H1 (cell line): ENCODE measurements around the gene MPP2. TPM values are rescaled to one million over a fixed set of nuclear protein-coding genes. Genes with fewer than 3 reads are reported as not detected.

Source experiments
- CTCF ChIA-PET: fragments of 300-600 bp; sonication (Branson Sonifier 250); formaldehyde crosslinking; loops from one replicate; lab custom pipeline; 2021; ENCODE audit not compliant: partially characterized antibody; lab: Charles Lee
- POLR2A ChIA-PET: fragments of 300-600 bp; sonication (Branson Sonifier 250); formaldehyde crosslinking; loops from one replicate; lab custom pipeline; 2021; ENCODE audit warnings: inconsistent platforms; ENCODE audit not compliant: partially characterized antibody; lab: Charles Lee
- DNase-seq, 2 experiments: peaks; one replicate each; pipeline versions ENCODE4 v3.0.0 to v3.0.0-alpha.2; 2010 to 2022; ENCODE audit warnings: low spot score in 2 of 2, low read depth in 1 of 2, mixed read lengths in 1 of 2
- FAIRE-seq: peaks from 2 replicates; lab custom pipeline; 2011; peaks lifted over from hg19 to GRCh38; lab: Jason Lieb, UNC
- H2AFZ ChIP-seq: 2 replicates; pipeline ENCODE4 v1.8.1; 2012; ENCODE audit warnings: low read length, inconsistent platforms
- H2AK5ac ChIP-seq: 2 replicates; pipeline ENCODE4 v1.6.1; 2013; ENCODE audit warnings: low read depth, low read length
- H2BK120ac ChIP-seq: replicated peaks from 2 replicates; pipeline ENCODE3; 2013; ENCODE audit warnings: low read depth, low read length, inconsistent platforms
- H2BK12ac ChIP-seq: 2 replicates; pipeline ENCODE4 v1.6.1; 2013; ENCODE audit warnings: low read depth, low read length
- H2BK15ac ChIP-seq: 2 replicates; pipeline ENCODE4 v1.6.1; 2013; ENCODE audit warnings: low read length
- H2BK20ac ChIP-seq: 2 replicates; pipeline ENCODE4 v1.6.1; 2013; ENCODE audit warnings: low read length
- H2BK5ac ChIP-seq: 2 replicates; pipeline ENCODE4 v1.6.1; 2013; ENCODE audit warnings: low read depth, low read length
- H3K14ac ChIP-seq: 2 replicates; pipeline ENCODE4 v1.6.1; 2013; ENCODE audit warnings: inconsistent platforms; ENCODE audit not compliant: insufficient read length
- H3K18ac ChIP-seq: 2 replicates; pipeline ENCODE4 v1.6.1; 2013; ENCODE audit warnings: low read length; ENCODE audit errors: extremely low read depth
- H3K23ac ChIP-seq: 2 replicates; pipeline ENCODE4 v1.6.1; 2013; ENCODE audit warnings: inconsistent platforms; ENCODE audit not compliant: insufficient read length
- H3K23me2 ChIP-seq: 2 replicates; pipeline ENCODE4 v1.6.1; 2013; ENCODE audit warnings: low read depth, low read length
- H3K27ac ChIP-seq: 2 replicates; pipeline ENCODE4 v1.6.1; 2011; ENCODE audit warnings: low read depth, low read length, inconsistent platforms
- H3K27me3 ChIP-seq, 4 experiments: replicated peaks in 1 of 4; 1 replicate in 1 of 4; 2 replicates in 3 of 4; pipeline versions ENCODE4 v1.6.1 to v1.8.1; 2011 to 2013; ENCODE audit warnings: low read length in 3 of 4, mild to moderate bottlenecking in 3 of 4, inconsistent platforms in 2 of 4, mixed read lengths in 2 of 4, moderate library complexity in 1 of 4; ENCODE audit not compliant: control insufficient read depth in 3 of 4, insufficient read depth in 3 of 4; ENCODE audit errors: extremely low read depth in 1 of 4
- H3K36me3 ChIP-seq, 4 experiments: 2 replicates each; pipeline versions ENCODE4 v1.6.1 to v1.8.1; 2011 to 2013; ENCODE audit warnings: mild to moderate bottlenecking in 4 of 4, low read length in 3 of 4, moderate library complexity in 2 of 4, control low read depth in 1 of 4, inconsistent platforms in 1 of 4; ENCODE audit not compliant: insufficient read depth in 4 of 4, control insufficient read depth in 2 of 4
- H3K4ac ChIP-seq: replicated peaks from 2 replicates; pipeline ENCODE3; 2013; ENCODE audit warnings: low read length, low read depth, mixed read lengths, inconsistent platforms; ENCODE audit not compliant: insufficient read length
- H3K4me1 ChIP-seq, 4 experiments: replicated peaks in 1 of 4; 1 replicate in 1 of 4; 2 replicates in 3 of 4; pipeline versions ENCODE4 v1.6.1 to v1.8.1; 2011 to 2013; ENCODE audit warnings: low read length in 3 of 4, inconsistent platforms in 2 of 4, mixed read lengths in 1 of 4; ENCODE audit not compliant: insufficient read depth in 4 of 4, control insufficient read depth in 3 of 4
- H3K4me2 ChIP-seq, 2 experiments: 2 replicates each; pipeline versions ENCODE4 v1.6.1 to v1.8.1; 2011 to 2013; ENCODE audit warnings: low read depth in 2 of 2, low read length in 2 of 2, control low read depth in 1 of 2, inconsistent platforms in 1 of 2, mild to moderate bottlenecking in 1 of 2; ENCODE audit not compliant: insufficient read depth in 1 of 2
- H3K4me3 ChIP-seq, 4 experiments: fragments of 200-600, 300-600 bp in 1 of 4; sonication (generic), shearing (Covaris generic), sonication (Bioruptor Twin) in 1 of 4; 2 replicates each; pipeline versions ENCODE4 v1.5.1 to v1.8.1; 2011 to 2016; ENCODE audit warnings: low read length in 4 of 4, low read depth in 3 of 4, control low read depth in 2 of 4, inconsistent platforms in 2 of 4, mild to moderate bottlenecking in 2 of 4, mixed read lengths in 1 of 4, moderate library complexity in 1 of 4; ENCODE audit not compliant: insufficient read depth in 2 of 4; ENCODE audit errors: extremely low read depth in 1 of 4
- H3K56ac ChIP-seq: replicated peaks from 2 replicates; pipeline ENCODE3; 2013; ENCODE audit warnings: low read depth, mild to moderate bottlenecking, mixed read lengths, low read length, inconsistent platforms; ENCODE audit not compliant: insufficient read length
- H3K79me1 ChIP-seq: 2 replicates; pipeline ENCODE4 v1.6.1; 2013; ENCODE audit warnings: low read depth, low read length, control low read depth
- H3K79me2 ChIP-seq, 2 experiments: 2 replicates each; pipeline versions ENCODE4 v1.6.1 to v1.8.1; 2012 to 2013; ENCODE audit warnings: low read length in 2 of 2, mild to moderate bottlenecking in 2 of 2, inconsistent platforms in 1 of 2; ENCODE audit not compliant: insufficient read depth in 2 of 2, control insufficient read depth in 1 of 2
- H3K9ac ChIP-seq, 4 experiments: replicated peaks in 1 of 4; 1 replicate in 1 of 4; 2 replicates in 3 of 4; pipeline versions ENCODE4 v1.6.1 to v1.8.1; 2011 to 2013; ENCODE audit warnings: low read depth in 3 of 4, low read length in 3 of 4, control low read depth in 2 of 4, mild to moderate bottlenecking in 2 of 4, moderate library complexity in 2 of 4, inconsistent platforms in 1 of 4; ENCODE audit errors: extremely low read depth in 1 of 4
- H3K9me3 ChIP-seq, 2 experiments: 2 replicates each; pipeline versions ENCODE4 v1.6.1 to v1.8.1; 2012 to 2013; ENCODE audit warnings: mild to moderate bottlenecking in 2 of 2, moderate library complexity in 2 of 2, control low read depth in 1 of 2, inconsistent platforms in 1 of 2, low read depth in 1 of 2, low read length in 1 of 2, mixed read lengths in 1 of 2; ENCODE audit not compliant: insufficient read depth in 2 of 2
- H4K20me1 ChIP-seq, 2 experiments: replicated peaks in 1 of 2; 2 replicates each; pipeline versions ENCODE3 to v1.8.1; 2011 to 2013; ENCODE audit warnings: inconsistent platforms in 2 of 2, low read length in 2 of 2, mild to moderate bottlenecking in 1 of 2; ENCODE audit not compliant: insufficient read depth in 2 of 2, control insufficient read depth in 1 of 2
- H4K5ac ChIP-seq: 2 replicates; pipeline ENCODE4 v1.6.1; 2013; ENCODE audit warnings: low read length, low read depth, mixed read lengths, inconsistent platforms; ENCODE audit not compliant: insufficient read length
- H4K8ac ChIP-seq: 2 replicates; pipeline ENCODE4 v1.8.0; 2013; ENCODE audit warnings: mild to moderate bottlenecking, moderate library complexity, low read length, inconsistent platforms; ENCODE audit not compliant: insufficient read depth; ENCODE audit errors: extremely low read depth
- H4K91ac ChIP-seq: replicated peaks from 2 replicates; pipeline ENCODE3; 2013; ENCODE audit warnings: low read length, mixed read lengths, inconsistent platforms; ENCODE audit not compliant: insufficient read length
- SP1 ChIP-seq: IDR thresholded peaks from 2 replicates; pipeline ENCODE4 v1.6.1; 2011; ENCODE audit warnings: low read depth, low read length
- WGBS, 2 experiments: shearing (Covaris generic) in 1 of 2; methylation state at CpG; one replicate each; pipeline versions ENCODE4 v1.1.6 to v1.1.7; 2013 to 2015; ENCODE audit warnings: low lambda C conversion rate in 2 of 2, mixed read lengths in 2 of 2, inconsistent platforms in 1 of 2, low coverage in 1 of 2, missing lambda C conversion rate in 1 of 2; ENCODE audit not compliant: insufficient replicate concordance in 2 of 2, insufficient coverage in 1 of 2, insufficient read length in 1 of 2; ENCODE audit errors: extremely low coverage in 1 of 2, missing lambda C conversion rate in 1 of 2; 5-methylcytosine and 5-hydroxymethylcytosine counted together
- polyA plus RNA-seq, 7 experiments: library from polyadenylated mRNA; depleted of rRNA in 3 of 7; stranded (reverse) in 5 of 7; unstranded in 2 of 7; fragments of >200 nt in 5 of 7; fragments of 200-250 nt in 2 of 7; gene quantifications; 1 replicate in 5 of 7; 2 replicates in 1 of 7; 4 replicates in 1 of 7; pipeline versions ENCODE4 v1.2.1 to v1.2.3, GENCODE V29; 2011 to 2013; ENCODE audit warnings: missing spikeins in 2 of 7, mixed read lengths in 2 of 7
- total RNA-seq: library from RNA; stranded (reverse); fragmentation: NEBNext Ultra II Directional; extraction: Animal tissue kit (Norgen Biotek cat#: 25700); gene quantifications from 2 replicates; pipeline ENCODE4 v1.2.1, GENCODE V29; 2021

MPP2 gene
- total and polyA plus RNA-seq, 2 of the 8 experiments (the other 6 are each of a cell fraction or from before 2014, with no cell fraction given) = 30.9 to 34.1 TPM

DNA sequence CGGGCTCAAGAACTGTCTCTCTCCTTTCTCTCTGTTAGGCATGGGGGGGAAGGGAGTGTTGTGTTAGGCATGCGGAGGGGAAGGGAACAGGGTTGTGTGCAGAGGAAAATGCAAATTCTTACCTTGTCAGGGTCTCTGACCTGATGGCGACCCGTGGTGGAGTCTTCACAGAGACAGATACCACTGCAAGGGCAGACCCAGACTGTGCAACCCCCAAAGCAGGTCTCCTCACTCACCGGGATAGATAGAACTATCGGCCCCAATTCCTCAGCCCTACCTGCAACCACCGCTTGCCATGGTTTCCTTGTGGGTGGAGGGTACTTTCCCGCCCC, 9.6 kb upstream of the MPP2 start:
- peak overlapping the region; percentile 66 for H3K4me2 ChIP-seq
- H2BK120ac ChIP-seq = no peak overlapping the region
- H4K8ac ChIP-seq = no peak overlapping the region; the same call in 1 of the 2 replicates
- ChIA-PET CTCF (interaction anchor here (0.9 to 13.7 kb wide), 14 partner anchors 7 to 219 kb away, joined by 3 to 106 read pairs (median 9); partner anchors contain the start of genes MPP2 and PPY), POLR2A (interaction anchor here (1.1 kb wide), 1 partner anchor 269 kb away, joined by 3 read pairs; the partner anchor contains the start of gene TMUB2)
- 0 out of 2 replicates have a peak overlapping the region, but pooled peaks have one; percentile 65 for H2BK15ac ChIP-seq
- peak overlapping the region; percentile 68; the same call in 1 of the 2 replicates for H2BK12ac ChIP-seq
- H3K79me1 ChIP-seq = no peaks in the 10 kb centered on the region
- H2BK5ac ChIP-seq = no peak overlapping the region; the same call in 1 of the 2 replicates
- H3K4me3 ChIP-seq = peak overlapping the region in 2 of 4 experiments; percentile 25 to 52; a peak in 5 of 8 replicates
- H2AFZ ChIP-seq = peak overlapping the region; percentile 65; the same call in 1 of the 2 replicates
- H3K79me2 ChIP-seq = no peaks in the 10 kb centered on the region
- no peak overlapping the region for H3K56ac ChIP-seq
- H4K91ac ChIP-seq = peak overlapping the region; percentile 55
- H2AK5ac ChIP-seq = no peak overlapping the region
- 69% methylated on average over 8 of the region's 8 CpGs; no CpG with 5 or more reads in 1 of the 2 experiments for WGBS, 2 experiments
- H3K9me3 ChIP-seq = no peaks in the 10 kb centered on the region
- H3K36me3 ChIP-seq = no peaks in the 10 kb centered on the region; a peak in 1 of 8 replicates
- no peak overlapping the region for H3K14ac ChIP-seq
- peak overlapping the region; percentile 10; the same call in 1 of the 2 replicates for H2BK20ac ChIP-seq
- no peak overlapping the region for H3K27ac ChIP-seq
- peaks cover 0 to 8% (median 6%) of the 10 kb centered on the region in 4 experiments; a peak in 5 of 7 replicates for H3K4me1 ChIP-seq
- no peak overlapping the region for H3K4ac ChIP-seq
- no peak overlapping the region for H3K9ac ChIP-seq
- no peak overlapping the region for H3K23ac ChIP-seq
- peaks cover 0 to 9% (median 7%) of the 10 kb centered on the region in 4 experiments; a peak in 5 of 7 replicates for H3K27me3 ChIP-seq
- FAIRE-seq (no peak), DNase-seq (no peak)
- peaks cover 0 to 7% of the 10 kb centered on the region in 2 experiments for H4K20me1 ChIP-seq
- H3K18ac ChIP-seq = peak overlapping the region; percentile 68
- H3K23me2 ChIP-seq = peaks cover 8% of the 10 kb centered on the region
- H4K5ac ChIP-seq = no peak overlapping the region
- TF ChIP-seq SP1 = no peak
